CD8-positive, alpha-beta memory T cell (primary cell): Measurements from ENCODE around the gene OR6J1. TPM values are rescaled to one million over a fixed set of nuclear protein-coding genes. Genes with fewer than 3 reads are reported as not detected.
"Not testable (repeated sequence)": the region's sequence is repeated elsewhere in the genome, so short reads cannot be mapped to it uniquely, and the experiment has no call there.

Experiments
- CTCF ChIA-PET: fragments of 350-600 bp; sonication (Branson Sonifier 250); formaldehyde crosslinking; loops from one replicate; lab custom pipeline; 2021; ENCODE audit warnings: antibody characterized with exemption; lab: Charles Lee
- POLR2A ChIA-PET: fragments of 350-600 bp; sonication (Branson Sonifier 250); formaldehyde crosslinking; loops from one replicate; lab custom pipeline; 2021; ENCODE audit warnings: antibody characterized with exemption; lab: Charles Lee
- DNase-seq, 5 donors: peaks; one replicate each; pipeline versions ENCODE4 v3.0.0 to v3.0.0-alpha.2; 2020 to 2022; ENCODE audit warnings: mixed read lengths in 1 of 5
- H3K27ac ChIP-seq: one replicate; pipeline ENCODE4 v1.7.0; 2013; ENCODE audit warnings: low read depth, mild to moderate bottlenecking, low read length, moderate library complexity
- H3K27me3 ChIP-seq: 2 replicates; pipeline ENCODE4 v1.7.0; 2013; ENCODE audit warnings: low read length, mild to moderate bottlenecking; ENCODE audit not compliant: insufficient read depth, poor library complexity, severe bottlenecking
- H3K36me3 ChIP-seq: 2 replicates; pipeline ENCODE4 v1.7.0; 2013; ENCODE audit warnings: mild to moderate bottlenecking, low read length, moderate library complexity; ENCODE audit not compliant: insufficient read depth
- H3K4me1 ChIP-seq: 2 replicates; pipeline ENCODE4 v1.7.0; 2013; ENCODE audit warnings: mild to moderate bottlenecking, low read length, moderate library complexity; ENCODE audit not compliant: insufficient read depth
- H3K4me3 ChIP-seq: 2 replicates; pipeline ENCODE4 v1.7.0; 2013; ENCODE audit warnings: mild to moderate bottlenecking, low read length
- H3K9me3 ChIP-seq: 2 replicates; pipeline ENCODE4 v1.7.0; 2013; ENCODE audit warnings: mild to moderate bottlenecking, low read length
- H3K27ac Mint-ChIP-seq, 8 donors: one replicate each; pipeline ENCODE4 v1.8.0; 2020 to 2021; ENCODE audit warnings: mixed read lengths in 8 of 8, mild to moderate bottlenecking in 6 of 8, inconsistent platforms in 3 of 8, moderate library complexity in 3 of 8
- H3K27me3 Mint-ChIP-seq, 2 donors: one replicate each; pipeline ENCODE4 v1.8.0; 2020 to 2021; ENCODE audit warnings: mixed read lengths in 2 of 2, mild to moderate bottlenecking in 1 of 2, moderate library complexity in 1 of 2
- H3K36me3 Mint-ChIP-seq, 3 donors: one replicate each; pipeline ENCODE4 v1.8.0; 2020 to 2021; ENCODE audit warnings: mixed read lengths in 3 of 3, inconsistent platforms in 1 of 3, mild to moderate bottlenecking in 1 of 3
- H3K4me1 Mint-ChIP-seq, 3 donors: one replicate each; pipeline ENCODE4 v1.8.0; 2020 to 2021; ENCODE audit warnings: mixed read lengths in 3 of 3, inconsistent platforms in 1 of 3, mild to moderate bottlenecking in 1 of 3
- H3K4me3 Mint-ChIP-seq, 7 donors: one replicate each; pipeline ENCODE4 v1.8.0; 2020 to 2021; ENCODE audit warnings: mixed read lengths in 7 of 7, mild to moderate bottlenecking in 6 of 7, moderate library complexity in 4 of 7, inconsistent platforms in 2 of 7
- H3K9me3 Mint-ChIP-seq, 5 donors: one replicate each; pipeline ENCODE4 v1.8.0; 2020 to 2022; ENCODE audit warnings: mixed read lengths in 5 of 5, mild to moderate bottlenecking in 3 of 5, moderate library complexity in 2 of 5, inconsistent platforms in 1 of 5
- polyA plus RNA-seq: library from polyadenylated mRNA; unstranded; fragments of 300-500 nt; fragmentation: Illumina TruSeq; gene quantifications from one replicate; pipeline ENCODE4 v1.2.3, GENCODE V29; 2021
- total RNA-seq, 2 experiments: library from RNA; stranded (reverse); gene quantifications; one replicate each; pipeline ENCODE4 v1.2.3, GENCODE V29; 2021

OR6J1 gene
- total RNA-seq = not detected
- not detected for polyA plus RNA-seq

- Histone ChIP-seq H3K4me3 (no peak within 1 kb of the TSS), H3K4me1 (no peaks in the 10 kb centered on the region), H3K9me3 (no peaks in the 10 kb centered on the region), H3K27ac (no peak within 1 kb of the TSS), H3K27me3 (no peaks in the 10 kb centered on the region), H3K36me3 (no peaks in the 10 kb centered on the region)
- POLR2A ChIA-PET = no interaction called here
- H3K4me3 Mint-ChIP-seq = no peak within 1 kb of the TSS
- no peak within 1 kb of the TSS for H3K27ac Mint-ChIP-seq
- peaks cover 0 to 1% of the 10 kb centered on the region in 2 donors for H3K27me3 Mint-ChIP-seq
- no peak for DNase-seq
- peaks cover 0 to 3% (median 0%) of the 10 kb centered on the region in 3 donors for H3K4me1 Mint-ChIP-seq
- no peaks in the 10 kb centered on the region for H3K9me3 Mint-ChIP-seq
- no peaks in the 10 kb centered on the region for H3K36me3 Mint-ChIP-seq
- CTCF ChIA-PET = interaction anchor here (1.0 to 1.8 kb wide), 2 partner anchors 8 to 74 kb away, joined by 3 to 8 read pairs; no protein-coding TSS in a partner anchor
Measured at GRCh38 chr14:22644305-22644635, at the start of gene OR6J1. Gene OR6J1 (minus strand): TSS chr14:22644352. CDS start chr14:22634811, 9,541 bp downstream.

- no peak for DNase-seq
- POLR2A ChIA-PET = no interaction called here
- Histone ChIP-seq H3K9me3 (no peaks in the 10 kb centered on the region), H3K36me3 (no peaks in the 10 kb centered on the region), H3K27ac (no peak overlapping the region), H3K4me3 (no peak overlapping the region), H3K27me3 (no peaks in the 10 kb centered on the region), H3K4me1 (no peaks in the 10 kb centered on the region)
- CTCF ChIA-PET = no interaction called here
- Mint-ChIP-seq H3K4me3 (no peak overlapping the region), H3K9me3 (peaks cover 14 to 37% (median 19%) of the 10 kb centered on the region in 5 donors), H3K36me3 (peaks cover 0 to 10% (median 0%) of the 10 kb centered on the region in 3 donors), H3K27me3 (peaks cover 36 to 63% of the 10 kb centered on the region in 2 donors), H3K27ac (no peak overlapping the region), H3K4me1 (no peaks in the 10 kb centered on the region)
Measured at GRCh38 chr14:22692194-22692593, 48.0 kb upstream of the OR6J1 start.

- POLR2A ChIA-PET = no interaction called here
- H3K27ac ChIP-seq = no peak overlapping the region
- Mint-ChIP-seq H3K36me3 (peaks cover 0 to 10% (median 0%) of the 10 kb centered on the region in 3 donors), H3K27me3 (peaks cover 34 to 65% of the 10 kb centered on the region in 2 donors), H3K27ac (no peak overlapping the region), H3K4me3 (no peak overlapping the region), H3K4me1 (no peaks in the 10 kb centered on the region), H3K9me3 (peaks cover 14 to 37% (median 19%) of the 10 kb centered on the region in 5 donors)
- no peaks in the 10 kb centered on the region for H3K36me3 ChIP-seq
- no peaks in the 10 kb centered on the region for H3K27me3 ChIP-seq
- CTCF ChIA-PET = no interaction called here
- H3K9me3 ChIP-seq = no peaks in the 10 kb centered on the region
- H3K4me1 ChIP-seq = no peaks in the 10 kb centered on the region
- no peak for DNase-seq
- H3K4me3 ChIP-seq = no peak overlapping the region
Measured at GRCh38 chr14:22691171-22691570, 47.0 kb upstream of the OR6J1 start.

- peaks cover 0 to 10% (median 0%) of the 10 kb centered on the region in 3 donors for H3K36me3 Mint-ChIP-seq
- H3K27me3 ChIP-seq = no peaks in the 10 kb centered on the region
- ChIA-PET POLR2A (no interaction called here), CTCF (no interaction called here)
- H3K4me3 Mint-ChIP-seq = no peak overlapping the region
- no peak overlapping the region for H3K27ac ChIP-seq
- no peaks in the 10 kb centered on the region for H3K4me1 ChIP-seq
- H3K4me1 Mint-ChIP-seq = no peaks in the 10 kb centered on the region
- H3K9me3 Mint-ChIP-seq = peaks cover 14 to 37% (median 19%) of the 10 kb centered on the region in 5 donors
- no peak overlapping the region for H3K4me3 ChIP-seq
- DNase-seq = no peak
- no peak overlapping the region for H3K27ac Mint-ChIP-seq
- no peaks in the 10 kb centered on the region for H3K9me3 ChIP-seq
- peaks cover 36 to 71% of the 10 kb centered on the region in 2 donors for H3K27me3 Mint-ChIP-seq
- H3K36me3 ChIP-seq = no peaks in the 10 kb centered on the region
Measured at GRCh38 chr14:22689199-22689598, 45.0 kb upstream of the OR6J1 start.

GRCh38 chr14:22687969-22688368 lies 43.8 kb upstream of the OR6J1 start:
- H3K36me3 Mint-ChIP-seq, H3K4me1 Mint-ChIP-seq, H3K36me3 ChIP-seq, H3K4me1 ChIP-seq, H3K4me3 Mint-ChIP-seq, DNase-seq, H3K9me3 ChIP-seq, H3K27ac Mint-ChIP-seq, H3K27me3 ChIP-seq, POLR2A ChIA-PET, H3K4me3 ChIP-seq, H3K27ac ChIP-seq, CTCF ChIA-PET: not testable (repeated sequence)
- Mint-ChIP-seq H3K9me3 (peaks cover 10 to 27% (median 13%) of the 10 kb centered on the region in 5 donors), H3K27me3 (peaks cover 30 to 74% of the 10 kb centered on the region in 2 donors)

GRCh38 chr14:22686176-22686611 lies 42.0 kb upstream of the OR6J1 start:
- H3K4me1 ChIP-seq, H3K27me3 ChIP-seq, H3K4me1 Mint-ChIP-seq, H3K27ac Mint-ChIP-seq, H3K9me3 ChIP-seq, H3K4me3 ChIP-seq, H3K4me3 Mint-ChIP-seq, H3K36me3 Mint-ChIP-seq, H3K36me3 ChIP-seq, DNase-seq, H3K27ac ChIP-seq, POLR2A ChIA-PET, CTCF ChIA-PET: not testable (repeated sequence)
- H3K27me3 Mint-ChIP-seq = peaks cover 33 to 64% of the 10 kb centered on the region in 2 donors
- H3K9me3 Mint-ChIP-seq = peaks cover 0 to 13% (median 4%) of the 10 kb centered on the region in 5 donors

GRCh38 chr14:22685467-22685866 lies 41.3 kb upstream of the OR6J1 start:
- DNase-seq = no peak
- Mint-ChIP-seq H3K4me3 (no peak overlapping the region), H3K36me3 (no peaks in the 10 kb centered on the region), H3K9me3 (peaks cover 0 to 11% (median 4%) of the 10 kb centered on the region in 5 donors), H3K4me1 (no peaks in the 10 kb centered on the region), H3K27ac (peak overlapping the region in 1 of 8 donors; percentile 37), H3K27me3 (peaks cover 30 to 56% of the 10 kb centered on the region in 2 donors)
- H3K4me1 ChIP-seq = no peaks in the 10 kb centered on the region
- ChIA-PET POLR2A (no interaction called here), CTCF (no interaction called here)
- no peaks in the 10 kb centered on the region for H3K27me3 ChIP-seq
- H3K4me3 ChIP-seq = no peak overlapping the region
- H3K9me3 ChIP-seq = no peaks in the 10 kb centered on the region
- H3K27ac ChIP-seq = no peak overlapping the region
- H3K36me3 ChIP-seq = no peaks in the 10 kb centered on the region

GRCh38 chr14:22683428-22683827 lies 39.3 kb upstream of the OR6J1 start:
- POLR2A ChIA-PET, H3K4me3 Mint-ChIP-seq, H3K27ac Mint-ChIP-seq, H3K4me3 ChIP-seq, H3K4me1 ChIP-seq, H3K4me1 Mint-ChIP-seq, CTCF ChIA-PET, H3K9me3 ChIP-seq, DNase-seq, H3K36me3 ChIP-seq, H3K36me3 Mint-ChIP-seq, H3K27me3 ChIP-seq, H3K27ac ChIP-seq, H3K9me3 Mint-ChIP-seq: not testable (repeated sequence)
- H3K27me3 Mint-ChIP-seq = peaks cover 41 to 68% of the 10 kb centered on the region in 2 donors
